DOHH2 (cell line): Measurements from ENCODE around the gene SH3RF2.

Experiments
- CTCF ChIP-seq: fragments of 200-600 bp; sonication (generic); IDR thresholded peaks from one replicate; pipeline ENCODE4 v1.5.1; 2014; ENCODE audit warnings: antibody characterized with exemption, mild to moderate bottlenecking, low read depth, low read length; ENCODE audit not compliant: poor library complexity, severe bottlenecking
- EZH2phosphoT487 ChIP-seq: fragments of 200-600 bp; sonication (generic); IDR thresholded peaks from 2 replicates; pipeline ENCODE4 v1.6.1; 2017; ENCODE audit warnings: borderline replicate concordance, mild to moderate bottlenecking, antibody characterized with exemption, low read length, moderate library complexity, mixed read lengths

- TF ChIP-seq CTCF (no peak), EZH2phosphoT487 (no peak)
Measured at GRCh38 chr5:146084376-146084775, 148.0 kb downstream of the SH3RF2 start.
